PC-9 (cell line): ENCODE measurements around the gene PCMTD2.

ENCODE experiments used
- CTCF ChIP-seq: fragments of 200-600 bp; sonication (generic); conservative IDR thresholded peaks from 2 replicates; pipeline ENCODE4 v1.6.1; 2017; ENCODE audit warnings: mixed run types, antibody characterized with exemption, mild to moderate bottlenecking, moderate library complexity
- EZH2 ChIP-seq: fragments of 200-600 bp; sonication (generic); IDR thresholded peaks from 2 replicates; pipeline ENCODE4 v1.8.0; 2017; ENCODE audit warnings: antibody characterized with exemption, low read depth

GRCh38 chr20:64280460-64280843 lies 24.9 kb downstream of the PCMTD2 start:
- TF ChIP-seq CTCF (no peak), EZH2 (no peak)
